HepG2 (cell line): Measurements from ENCODE around the gene CENPP. TPM values are rescaled to one million over a fixed set of nuclear protein-coding genes. Genes with fewer than 3 reads are reported as not detected.

Experiments used
- ATAC-seq: fragments of 200-7000 bp; cut with Tn5 transposase; 3 replicates; pipeline ENCODE4 v1.9.1; 2020; ENCODE audit warnings: mild to moderate bottlenecking, moderate library complexity
- BruUV-seq: library from RNA; stranded (reverse); fragments of 400-500 nt; replicated peaks from 2 replicates; lab custom pipeline; 2021; lab: Mats Ljungman, UMichigan
- CTCF ChIA-PET: fragments of 300-600 bp; formaldehyde crosslinking; extraction: SDS; loops from one replicate; lab custom pipeline; 2021; ENCODE audit warnings: low total read pairs, inconsistent platforms, low intra/inter-chr PET ratio; lab: Yijun Ruan, JAX
- POLR2A ChIA-PET: fragments of 350-600 bp; sonication (Branson Sonifier 250); formaldehyde crosslinking; loops from one replicate; lab custom pipeline; 2020; ENCODE audit warnings: antibody characterized with exemption, inconsistent platforms; lab: Yijun Ruan, JAX
- DNase-seq: peaks from one replicate; pipeline ENCODE4 v3.0.0-alpha.2; 2015; ENCODE audit warnings: low spot score
- FAIRE-seq: peaks from 3 replicates; lab custom pipeline; 2011; peaks lifted over from hg19 to GRCh38; lab: Jason Lieb, UNC
- H2AFZ ChIP-seq: one replicate; pipeline ENCODE4 v1.6.1; 2011; ENCODE audit warnings: low read length, inconsistent platforms
- H3K27ac ChIP-seq: fragments of 300-600 bp; 3 replicates; pipeline ENCODE4 v1.8.0; 2011; ENCODE audit warnings: mixed run types, mild to moderate bottlenecking, mixed read lengths, low read length, inconsistent platforms; ENCODE audit not compliant: insufficient read depth; ENCODE audit errors: extremely low read length
- H3K27me3 ChIP-seq, 2 experiments: fragments of 200-600 bp in 1 of 2; 2 replicates in 1 of 2; 3 replicates in 1 of 2; pipeline versions ENCODE4 v1.6.0 to v1.8.0; 2011; ENCODE audit warnings: low read length in 2 of 2, mild to moderate bottlenecking in 2 of 2, moderate library complexity in 2 of 2, inconsistent platforms in 1 of 2; ENCODE audit not compliant: insufficient read depth in 2 of 2, control insufficient read depth in 1 of 2
- H3K36me3 ChIP-seq, 2 experiments: fragments of 200-600 bp in 1 of 2; replicated peaks in 1 of 2; 2 replicates in 1 of 2; 3 replicates in 1 of 2; pipeline versions ENCODE4 v1.5.1 to v1.8.0; 2011; ENCODE audit warnings: low read length in 2 of 2, inconsistent platforms in 1 of 2; ENCODE audit not compliant: insufficient read depth in 2 of 2, control insufficient read depth in 1 of 2
- H3K4me1 ChIP-seq: 2 replicates; pipeline ENCODE4 v1.5.1; 2012; ENCODE audit warnings: low read length, inconsistent platforms; ENCODE audit not compliant: insufficient read depth
- H3K4me2 ChIP-seq: 2 replicates; pipeline ENCODE4 v1.6.0; 2011; ENCODE audit warnings: low read depth, low read length, inconsistent platforms
- H3K4me3 ChIP-seq, 3 experiments: fragments of 200-600 bp in 1 of 3; sonication (generic), shearing (Covaris generic) in 1 of 3; replicated peaks in 1 of 3; 2 replicates each; pipeline ENCODE4 v1.5.1; 2011 to 2016; ENCODE audit warnings: low read length in 3 of 3, inconsistent platforms in 2 of 3, low read depth in 2 of 3, mild to moderate bottlenecking in 2 of 3, control low read depth in 1 of 3, mixed read lengths in 1 of 3; ENCODE audit not compliant: insufficient read depth in 1 of 3
- H3K79me2 ChIP-seq: one replicate; pipeline ENCODE4 v1.6.1; 2011; ENCODE audit warnings: low read length, inconsistent platforms; ENCODE audit not compliant: insufficient read depth
- H3K9ac ChIP-seq: 2 replicates; pipeline ENCODE4 v1.6.0; 2011; ENCODE audit warnings: mild to moderate bottlenecking, low read depth, low read length, inconsistent platforms; ENCODE audit not compliant: insufficient read depth
- H3K9me3 ChIP-seq: 2 replicates; pipeline ENCODE4 v1.5.1; 2012; ENCODE audit warnings: mild to moderate bottlenecking, low read length
- H4K20me1 ChIP-seq: 2 replicates; pipeline ENCODE4 v1.6.0; 2011; ENCODE audit warnings: inconsistent platforms, mild to moderate bottlenecking, low read length, moderate library complexity; ENCODE audit not compliant: insufficient read depth
- ATAD3A ChIP-seq: sonication (generic); formaldehyde crosslinking; IDR thresholded peaks from 2 replicates; pipeline ENCODE4 v1.4.0; 2020; ENCODE audit warnings: missing genetic modification reagents
- FOXA1 ChIP-seq, 2 experiments: fragments of 450-650 bp in 1 of 2; sonication (generic) in 1 of 2; formaldehyde crosslinking in 1 of 2; IDR thresholded peaks; 2 replicates each; pipeline versions ENCODE4 v1.4.0 to v1.6.1; 2016 to 2020; ENCODE audit warnings: missing genetic modification reagents in 1 of 2
- HNF4G ChIP-seq, 2 experiments: sonication (generic) in 1 of 2; formaldehyde crosslinking in 1 of 2; IDR thresholded peaks; 2 replicates each; pipeline versions ENCODE4 v1.4.0 to v1.6.1; 2011 to 2020; ENCODE audit warnings: borderline replicate concordance in 2 of 2, low read depth in 2 of 2, mild to moderate bottlenecking in 2 of 2, low read length in 1 of 2, missing genetic modification reagents in 1 of 2, moderate library complexity in 1 of 2
- ISX ChIP-seq: sonication (generic); formaldehyde crosslinking; conservative IDR thresholded peaks from 2 replicates; pipeline ENCODE4 v1.5.0; 2020; ENCODE audit warnings: missing genetic modification reagents
- PPARG ChIP-seq: conservative IDR thresholded peaks from 2 replicates; pipeline ENCODE4 v1.6.1; 2016; ENCODE audit warnings: missing biosample characterization, missing genetic modification reagents
- STAT6 ChIP-seq: sonication (generic); formaldehyde crosslinking; IDR thresholded peaks from 2 replicates; pipeline ENCODE4 v1.4.0; 2020; ENCODE audit warnings: missing genetic modification reagents, mild to moderate bottlenecking, borderline replicate concordance
- SUZ12 ChIP-seq: fragments of 150-350 bp; IDR thresholded peaks from 2 replicates; pipeline ENCODE4 v1.6.1; 2014; ENCODE audit warnings: low read depth, low read length
- TERF1 ChIP-seq: sonication (generic); formaldehyde crosslinking; IDR thresholded peaks from 2 replicates; pipeline ENCODE4 v1.8.0; 2022; ENCODE audit warnings: mild to moderate bottlenecking, missing genetic modification reagents, moderate library complexity
- YY1 ChIP-seq: IDR thresholded peaks from 2 replicates; pipeline ENCODE4 v1.6.1; 2011; ENCODE audit warnings: low read length, low read depth, moderate library complexity, mild to moderate bottlenecking; ENCODE audit not compliant: insufficient read depth, insufficient replicate concordance
- WGBS: methylation state at CpG from one replicate; pipeline ENCODE4 v1.1.6; 2017; ENCODE audit warnings: low lambda C conversion rate; 5-methylcytosine and 5-hydroxymethylcytosine counted together
- in situ Hi-C: cut with HindIII; loops from 2 replicates; pipeline ENCODE4 v1.10.0; 2017; ENCODE audit warnings: low pct_unique_long_range_greater_than_20kb; ENCODE audit not compliant: extremely low pct_ligation_motif_present
- intact Hi-C: fragments of 100-400 bp; cut with micrococcal nuclease; formaldehyde crosslinking; loops from one replicate; pipeline ENCODE4 v1.10.0; 2022; ENCODE audit not compliant: unreplicated experiment
- polyA plus RNA-seq, 8 experiments: library from polyadenylated mRNA; depleted of rRNA in 3 of 8; stranded (reverse) in 7 of 8; unstranded in 1 of 8; fragments of >200 nt; fragmentation: Illumina TruSeq in 4 of 8; extraction: Trizol in 4 of 8; gene quantifications; 2 replicates each; pipeline versions ENCODE4 v1.2.1 to v1.2.3, GENCODE V29; 2011 to 2016; ENCODE audit warnings: low read depth in 4 of 8, missing spikeins in 1 of 8, mixed read lengths in 1 of 8; ENCODE audit not compliant: insufficient read depth in 1 of 8
- total RNA-seq, 5 experiments: library from RNA; depleted of rRNA; stranded (reverse); fragments of >200 nt; fragmentation: Illumina TruSeq; extraction: Trizol; gene quantifications; 2 replicates each; pipeline ENCODE4 v1.2.3, GENCODE V29; 2016; ENCODE audit warnings: low read depth in 1 of 5

CENPP gene
- total and polyA plus RNA-seq, 2 of the 13 experiments (the other 11 are each of a cell fraction or from before 2014, with no cell fraction given) = 2.0 to 11.4 TPM

- Histone ChIP-seq H3K27ac (no peak overlapping the region), H3K36me3 (no peaks in the 10 kb centered on the region), H3K27me3 (no peaks in the 10 kb centered on the region), H3K9me3 (no peaks in the 10 kb centered on the region), H3K4me1 (no peaks in the 10 kb centered on the region), H3K4me3 (no peak overlapping the region), H2AFZ (no peak overlapping the region), H3K4me2 (no peak overlapping the region), H4K20me1 (no peaks in the 10 kb centered on the region), H3K79me2 (no peaks in the 10 kb centered on the region), H3K9ac (no peak overlapping the region)
- 92% methylated on average over 5 of the region's 5 CpGs for WGBS
- BruUV-seq = no TSS peak
- ChIA-PET POLR2A (no interaction called here), CTCF (no interaction called here)
- no peak for FAIRE-seq
- no peak for ATAC-seq
- intact Hi-C loops = no loop called here
- in situ Hi-C loops = no loop called here
- DNase-seq = no peak
- no peak for TF ChIP-seq FOXA1 (IDR thresholded peaks at IDR 0.05)
- no peak for TF ChIP-seq FOXA1 (CRISPR knock-in tag; IDR thresholded peaks at IDR 0.05)
- no peak for TF ChIP-seq YY1
- TF ChIP-seq ATAD3A (CRISPR knock-in tag) = no peak
Observed at GRCh38 chr9:92562461-92562967, 236.8 kb downstream of the CENPP start.

- no TSS peak for BruUV-seq
- in situ Hi-C loops = no loop called here
- intact Hi-C loops = no loop called here
- TF ChIP-seq HNF4G (IDR thresholded peaks at IDR 0.05; ENCODE audit: borderline replicate concordance, low read depth, low read length) (no peak), HNF4G (CRISPR knock-in tag; IDR thresholded peaks at IDR 0.05; ENCODE audit: borderline replicate concordance, low read depth) (no peak), STAT6 (CRISPR knock-in tag) (no peak), SUZ12 (no peak), TERF1 (CRISPR knock-in tag) (no peak), ISX (CRISPR knock-in tag) (no peak), PPARG (CRISPR knock-in tag) (no peak)
- Histone ChIP-seq H2AFZ (no peak overlapping the region), H3K36me3 (no peaks in the 10 kb centered on the region), H3K79me2 (no peaks in the 10 kb centered on the region), H3K27ac (no peak overlapping the region), H4K20me1 (no peaks in the 10 kb centered on the region), H3K4me1 (no peaks in the 10 kb centered on the region), H3K4me3 (no peak overlapping the region), H3K4me2 (no peak overlapping the region), H3K27me3 (no peaks in the 10 kb centered on the region), H3K9me3 (no peaks in the 10 kb centered on the region), H3K9ac (no peak overlapping the region)
- DNase-seq = no peak
- FAIRE-seq = no peak
- ChIA-PET POLR2A (no interaction called here), CTCF (no interaction called here)
- ATAC-seq = no peak
- 97% methylated on average over 3 of the region's 3 CpGs for WGBS
Observed at GRCh38 chr9:92563116-92564100, 237.7 kb downstream of the CENPP start.
